Breast epithelium (tissue), 3 donors: ENCODE data around the gene POLA2.

ENCODE experiments used
- CTCF ChIP-seq, 3 donors: fragments of 450-650 bp; IDR thresholded peaks; one replicate each; pipeline ENCODE4 v1.5.1; 2016 to 2017; ENCODE audit warnings: antibody characterized with exemption in 3 of 3, mild to moderate bottlenecking in 3 of 3, moderate library complexity in 3 of 3
- POLR2A ChIP-seq: fragments of 450-650 bp; IDR thresholded peaks from one replicate; pipeline ENCODE4 v1.6.1; 2016; ENCODE audit warnings: antibody characterized with exemption, mild to moderate bottlenecking, moderate library complexity
- POLR2AphosphoS5 ChIP-seq, 3 donors: sonication (generic); formaldehyde crosslinking; IDR thresholded peaks; one replicate each; pipeline ENCODE4 v1.6.1; 2017; ENCODE audit warnings: antibody characterized with exemption in 3 of 3

GRCh38 chr11:65295001-65295400 is 33.2 kb downstream of the POLA2 start:
- TF ChIP-seq CTCF (IDR thresholded peaks at IDR 0.05) (no peak), POLR2A (no peak), POLR2AphosphoS5 (IDR thresholded peaks at IDR 0.05) (no peak)
